GM19324 (cell line): ENCODE measurements around the gene TBC1D9B.

Experiments
- ATAC-seq: cut with Tn5 transposase; IDR thresholded peaks from one replicate; pipeline ENCODE4 v1.9.1; 2021; ENCODE audit warnings: mild to moderate bottlenecking, moderate library complexity; ENCODE audit not compliant: unreplicated experiment, low FRiP score

TBC1D9B gene

GRCh38 chr5:179887095-179887494 lies 20.6 kb downstream of the TBC1D9B start:
- ATAC-seq = no peak

- no peak for ATAC-seq
Observed at GRCh38 chr5:179886190-179886911, 21.3 kb downstream of the TBC1D9B start.

GRCh38 chr5:179885491-179886090 lies 22.1 kb downstream of the TBC1D9B start:
- no peak for ATAC-seq

GRCh38 chr5:179883163-179883562 lies 24.5 kb downstream of the TBC1D9B start:
- ATAC-seq = no peak

- no peak for ATAC-seq
Observed at GRCh38 chr5:179882338-179882737, 25.4 kb downstream of the TBC1D9B start.

- ATAC-seq = no peak
Observed at GRCh38 chr5:179880848-179881590, 26.7 kb downstream of the TBC1D9B start.

GRCh38 chr5:179880066-179880650 lies 27.5 kb downstream of the TBC1D9B start:
- ATAC-seq = no peak

- ATAC-seq = no peak
Observed at GRCh38 chr5:179879690-179880010, 28.0 kb downstream of the TBC1D9B start.

GRCh38 chr5:179879003-179879689 lies 28.6 kb downstream of the TBC1D9B start:
- no peak for ATAC-seq

- ATAC-seq = no peak
Observed at GRCh38 chr5:179878222-179879002, 29.3 kb downstream of the TBC1D9B start.

- ATAC-seq = no peak
Observed at GRCh38 chr5:179876610-179876952, 31.1 kb downstream of the TBC1D9B start.

- ATAC-seq = no peak
Observed at GRCh38 chr5:179875741-179876609, 31.7 kb downstream of the TBC1D9B start.

GRCh38 chr5:179874536-179875292 lies 33.0 kb downstream of the TBC1D9B start:
- no peak for ATAC-seq

GRCh38 chr5:179874136-179874535 lies 33.6 kb downstream of the TBC1D9B start:
- ATAC-seq = no peak

GRCh38 chr5:179873588-179874110 lies 34.0 kb downstream of the TBC1D9B start:
- no peak for ATAC-seq

- no peak for ATAC-seq
Observed at GRCh38 chr5:179872828-179873575, 34.7 kb downstream of the TBC1D9B start.

- no peak for ATAC-seq
Observed at GRCh38 chr5:179872055-179872827, 35.5 kb downstream of the TBC1D9B start.
